B cell (primary cell): ENCODE measurements around the gene NHS. TPM values are rescaled to one million over a fixed set of nuclear protein-coding genes. Genes with fewer than 3 reads are reported as not detected.

Experiments
- ATAC-seq: fragments of 200-7000 bp; cut with Tn5 transposase; one replicate; pipeline ENCODE4 v1.10.0; 2021; ENCODE audit warnings: low read depth, mild to moderate bottlenecking, moderate number of reproducible peaks, moderate library complexity
- CTCF ChIA-PET: fragments of 350-600 bp; sonication (Branson Sonifier 250); formaldehyde crosslinking; loops from one replicate; lab custom pipeline; 2021; ENCODE audit warnings: antibody characterized with exemption, inconsistent platforms; lab: Charles Lee
- POLR2A ChIA-PET: fragments of 350-600 bp; sonication (Branson Sonifier 250); formaldehyde crosslinking; loops from one replicate; lab custom pipeline; 2021; ENCODE audit warnings: antibody characterized with exemption; lab: Charles Lee
- DNase-seq: peaks from one replicate; pipeline ENCODE4 v3.0.0; 2013
- H2AFZ ChIP-seq: 2 replicates; pipeline ENCODE4 v1.6.1; 2012; ENCODE audit warnings: mild to moderate bottlenecking, low read depth, low read length; ENCODE audit not compliant: insufficient read depth, poor library complexity, severe bottlenecking
- H3K27ac ChIP-seq, 2 donors: 1 replicate in 1 of 2; 2 replicates in 1 of 2; pipeline ENCODE4 v1.5.1; 2012 to 2013; ENCODE audit warnings: low read length in 2 of 2, mild to moderate bottlenecking in 2 of 2, moderate library complexity in 1 of 2
- H3K27me3 ChIP-seq, 4 experiments: fragments of 200-600 bp in 1 of 4; sonication (generic) in 1 of 4; replicated peaks in 1 of 4; 1 replicate in 2 of 4; 2 replicates in 2 of 4; pipeline versions ENCODE4 v1.6.1 to v1.7.0; 2013 to 2016; ENCODE audit warnings: low read length in 3 of 4, mild to moderate bottlenecking in 2 of 4, mixed read lengths in 1 of 4, moderate library complexity in 1 of 4; ENCODE audit not compliant: insufficient read depth in 4 of 4, control insufficient read depth in 3 of 4; ENCODE audit errors: control extremely low read depth in 1 of 4
- H3K36me3 ChIP-seq, 2 experiments: replicated peaks in 1 of 2; 1 replicate in 1 of 2; 2 replicates in 1 of 2; pipeline versions ENCODE4 v1.6.1 to v1.7.1; 2013; ENCODE audit warnings: low read length in 1 of 2; ENCODE audit not compliant: insufficient read depth in 2 of 2, control insufficient read depth in 1 of 2; ENCODE audit errors: control extremely low read depth in 1 of 2, extremely low read depth in 1 of 2
- H3K4me1 ChIP-seq, 2 donors: fragments of 200-600 bp in 1 of 2; sonication (generic) in 1 of 2; 1 replicate in 1 of 2; 2 replicates in 1 of 2; pipeline versions ENCODE4 v1.5.1 to v1.6.1; 2013 to 2017; ENCODE audit warnings: low read length in 2 of 2; ENCODE audit not compliant: control insufficient read depth in 2 of 2, insufficient read depth in 2 of 2
- H3K4me2 ChIP-seq: replicated peaks from 2 replicates; pipeline ENCODE3; 2012; ENCODE audit warnings: mild to moderate bottlenecking, low read depth, low read length; ENCODE audit not compliant: poor library complexity, severe bottlenecking
- H3K4me3 ChIP-seq, 5 experiments: fragments of 200-600 bp in 1 of 5; sonication (generic) in 1 of 5; 1 replicate in 3 of 5; 2 replicates in 2 of 5; pipeline versions ENCODE4 v1.5.1 to v1.7.0; 2011 to 2016; ENCODE audit warnings: low read length in 4 of 5, mild to moderate bottlenecking in 4 of 5, low read depth in 2 of 5, control low read depth in 1 of 5, moderate library complexity in 1 of 5; ENCODE audit not compliant: insufficient read depth in 1 of 5; ENCODE audit errors: control extremely low read depth in 1 of 5, extremely low read depth in 1 of 5
- H3K79me2 ChIP-seq: fragments of 200-600 bp; sonication (generic); one replicate; pipeline ENCODE4 v1.6.0; 2016; ENCODE audit warnings: low read length; ENCODE audit not compliant: control insufficient read depth, insufficient read depth
- H3K9ac ChIP-seq: fragments of 200-600 bp; sonication (generic); 2 replicates; pipeline ENCODE4 v1.6.1; 2017; ENCODE audit warnings: mild to moderate bottlenecking, low read length, moderate library complexity
- H3K9me3 ChIP-seq, 3 donors: one replicate each; pipeline versions ENCODE4 v1.6.1 to v1.7.1; 2013; ENCODE audit warnings: low read length in 2 of 3; ENCODE audit not compliant: control insufficient read depth in 2 of 3, insufficient read depth in 1 of 3; ENCODE audit errors: control extremely low read depth in 1 of 3
- H4K20me1 ChIP-seq: 2 replicates; pipeline ENCODE4 v1.6.0; 2012; ENCODE audit warnings: mild to moderate bottlenecking, low read length; ENCODE audit not compliant: insufficient read depth, control insufficient read depth, poor library complexity, severe bottlenecking
- H3K27ac Mint-ChIP-seq: one replicate; pipeline ENCODE4 v1.8.0; 2021; ENCODE audit warnings: mixed read lengths
- H3K27me3 Mint-ChIP-seq: one replicate; pipeline ENCODE4 v1.8.0; 2021; ENCODE audit warnings: mixed read lengths
- H3K4me1 Mint-ChIP-seq: one replicate; pipeline ENCODE4 v1.8.0; 2021; ENCODE audit warnings: mixed read lengths
- H3K4me3 Mint-ChIP-seq: one replicate; pipeline ENCODE4 v1.8.0; 2021; ENCODE audit warnings: mixed read lengths
- H3K9me3 Mint-ChIP-seq: one replicate; pipeline ENCODE4 v1.8.0; 2022; ENCODE audit warnings: mixed read lengths; ENCODE audit not compliant: insufficient read depth
- CTCF ChIP-seq: fragments of 200-600 bp; IDR thresholded peaks from one replicate; pipeline ENCODE4 v1.8.0; 2022; ENCODE audit warnings: antibody characterized with exemption, mild to moderate bottlenecking
- EZH2 ChIP-seq: IDR thresholded peaks from 2 replicates; pipeline ENCODE4 v1.6.1; 2012; ENCODE audit warnings: borderline replicate concordance, low read depth, mild to moderate bottlenecking, moderate library complexity, low read length; ENCODE audit not compliant: insufficient read depth, poor library complexity, severe bottlenecking
- whole genome bisulfite sequencing: methylation state at CpG from one replicate; pipeline ENCODE4 v1.1.5; 2013; ENCODE audit warnings: missing lambda C conversion rate; ENCODE audit not compliant: insufficient coverage; 5-methylcytosine and 5-hydroxymethylcytosine counted together
- intact Hi-C: fragments of 100-400 bp; cut with micrococcal nuclease; formaldehyde crosslinking; loops from one replicate; pipeline ENCODE4 v1.10.0; 2022
- polyA plus RNA-seq: library from polyadenylated mRNA; depleted of rRNA; stranded (reverse); fragments of >200 nt; gene quantifications from 2 replicates; pipeline ENCODE4 v1.2.3, GENCODE V29; 2012
- total RNA-seq, 2 donors: library from RNA; stranded (reverse); fragments of 120-200 nt in 1 of 2; gene quantifications; 1 replicate in 1 of 2; 2 replicates in 1 of 2; pipeline versions ENCODE4 v1.2.3 to v1.2.4, GENCODE V29; 2013 to 2022

The NHS gene
- total and polyA plus RNA-seq, 2 donors (not counting 1 experiment from before 2014, with no cell fraction given): not detected

DNA sequence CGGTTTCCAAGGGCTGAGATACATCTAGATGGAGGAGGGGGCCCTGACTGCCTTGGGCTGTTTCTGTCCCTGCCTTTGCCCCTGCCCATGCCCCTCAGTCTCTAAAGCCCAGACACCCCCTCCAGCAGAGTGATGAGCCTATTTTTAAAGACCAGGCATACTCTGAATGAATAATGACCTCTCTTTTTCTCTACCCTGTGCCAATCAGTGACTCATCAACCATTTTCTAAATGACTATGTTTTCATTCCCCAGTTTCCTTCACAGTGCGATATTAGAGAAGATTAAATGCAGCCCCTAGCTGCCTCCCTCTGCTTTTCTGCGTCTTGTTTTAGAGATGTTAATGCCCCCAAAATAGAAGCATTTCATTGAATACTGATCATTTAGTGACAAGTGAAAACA is 15.5 kb upstream of the NHS start:
- H3K9ac ChIP-seq: no peak overlapping the region
- intact Hi-C loops: no loop called here
- DNase-seq: no peak
- H3K4me1 ChIP-seq: no peaks in the 10 kb centered on the region
- Mint-ChIP-seq H3K9me3 (no peaks in the 10 kb centered on the region), H3K27me3 (no peaks in the 10 kb centered on the region), H3K4me1 (no peaks in the 10 kb centered on the region), H3K4me3 (no peak overlapping the region), H3K27ac (no peak overlapping the region)
- WGBS: no CpG with 5 or more reads among the region's 3 CpGs
- H4K20me1 ChIP-seq: no peaks in the 10 kb centered on the region
- POLR2A ChIA-PET: no interaction called here
- H3K36me3 ChIP-seq: no peaks in the 10 kb centered on the region
- H3K4me2 ChIP-seq: no peak overlapping the region
- no peak overlapping the region for H2AFZ ChIP-seq
- H3K27me3 ChIP-seq: no peaks in the 10 kb centered on the region
- ATAC-seq: no peak
- no peaks in the 10 kb centered on the region for H3K9me3 ChIP-seq
- H3K27ac ChIP-seq: no peak overlapping the region
- CTCF ChIA-PET: no interaction called here
- no peaks in the 10 kb centered on the region for H3K79me2 ChIP-seq
- H3K4me3 ChIP-seq: no peak overlapping the region
- no peak for TF ChIP-seq EZH2
- TF ChIP-seq CTCF: no peak

- Histone ChIP-seq H2AFZ (no peak overlapping the region), H3K4me2 (no peak overlapping the region), H4K20me1 (no peaks in the 10 kb centered on the region), H3K9me3 (no peaks in the 10 kb centered on the region), H3K27ac (no peak overlapping the region), H3K36me3 (no peaks in the 10 kb centered on the region), H3K4me3 (no peak overlapping the region), H3K27me3 (no peaks in the 10 kb centered on the region), H3K9ac (no peak overlapping the region), H3K4me1 (no peaks in the 10 kb centered on the region), H3K79me2 (no peaks in the 10 kb centered on the region)
- H3K9me3 Mint-ChIP-seq: no peaks in the 10 kb centered on the region
- H3K4me3 Mint-ChIP-seq: no peak overlapping the region
- no peaks in the 10 kb centered on the region for H3K27me3 Mint-ChIP-seq
- intact Hi-C loops: no loop called here
- WGBS: 93% methylated on average over 3 of the region's 14 CpGs
- no peak for TF ChIP-seq CTCF
- no peak for TF ChIP-seq EZH2
- DNase-seq (no peak), ATAC-seq (no peak)
- H3K27ac Mint-ChIP-seq: no peak overlapping the region
- ChIA-PET CTCF (no interaction called here), POLR2A (no interaction called here)
- no peaks in the 10 kb centered on the region for H3K4me1 Mint-ChIP-seq
These were observed 13.4 kb upstream of the NHS start for GRCh38 chrX:17361620-17362019.
